Body of pancreas (tissue), 4 donors: ENCODE measurements around the gene EDIL3. TPM values are rescaled to one million over a fixed set of nuclear protein-coding genes. Genes with fewer than 3 reads are reported as not detected.

Source experiments
- ATAC-seq: fragments of 150-250 bp; one replicate; pipeline ENCODE4 v1.9.1; 2016
- DNase-seq, 4 donors: peaks; one replicate each; pipeline ENCODE4 v3.0.0-alpha.2; 2019
- H3K27ac ChIP-seq, 4 donors: fragments of 200-600 bp; sonication (generic); 1 replicate in 3 of 4; 2 replicates in 1 of 4; pipeline versions ENCODE4 v1.5.1 to v1.6.1; 2016 to 2019; ENCODE audit warnings: mild to moderate bottlenecking in 1 of 4, mixed read lengths in 1 of 4, moderate library complexity in 1 of 4
- H3K27me3 ChIP-seq, 2 donors: fragments of 200-600 bp; sonication (generic); one replicate each; pipeline ENCODE4 v1.6.0; 2016; ENCODE audit warnings: mild to moderate bottlenecking in 1 of 2
- H3K36me3 ChIP-seq, 2 donors: fragments of 200-600 bp; sonication (generic); replicated peaks in 1 of 2; 2 replicates each; pipeline ENCODE4 v1.5.1; 2016; ENCODE audit warnings: low read depth in 2 of 2; ENCODE audit not compliant: insufficient read depth in 1 of 2
- H3K4me1 ChIP-seq: fragments of 200-600 bp; sonication (generic); one replicate; pipeline ENCODE4 v1.6.0; 2016
- H3K4me3 ChIP-seq, 2 donors: fragments of 200-600 bp; sonication (generic); 1 replicate in 1 of 2; 2 replicates in 1 of 2; pipeline ENCODE4 v1.5.1; 2016 to 2019
- H3K9me3 ChIP-seq, 3 donors: fragments of 200-600 bp; sonication (generic); 1 replicate in 2 of 3; 2 replicates in 1 of 3; pipeline ENCODE4 v1.5.1; 2016
- CTCF ChIP-seq, 7 experiments: fragments of 450-650 bp in 4 of 7; fragments of 200-600 bp in 3 of 7; sonication (generic) in 3 of 7; IDR thresholded peaks; one replicate each; pipeline ENCODE4 v1.5.1; 2016 to 2019; ENCODE audit warnings: antibody characterized with exemption in 7 of 7
- POLR2A ChIP-seq, 3 donors: fragments of 450-650 bp; IDR thresholded peaks; one replicate each; pipeline ENCODE4 v1.6.1; 2016; ENCODE audit warnings: antibody characterized with exemption in 3 of 3, mild to moderate bottlenecking in 2 of 3
- WGBS, 2 donors: methylation state at CpG; one replicate each; pipeline ENCODE4 v1.1.5; 2017; 5-methylcytosine and 5-hydroxymethylcytosine counted together
- intact Hi-C: fragments of 100-400 bp; cut with DNase I; formaldehyde crosslinking; loops from one replicate; pipeline ENCODE4 v1.15.1; 2023
- total RNA-seq, 2 donors: library from RNA; depleted of rRNA; stranded (reverse); fragments of >200 nt; gene quantifications; one replicate each; pipeline ENCODE4 v1.1.0, GENCODE V29; 2016

EDIL3 gene
- total RNA-seq, 2 donors from 2014 or later = 2.3 to 4.7 TPM

GRCh38 chr5:84231433-84231832, 153.2 kb downstream of the EDIL3 start:
- WGBS, 2 donors = 44 to 46% methylated on average over 7 of the region's 7 CpGs
- no peaks in the 10 kb centered on the region for H3K4me1 ChIP-seq
- H3K36me3 ChIP-seq = no peaks in the 10 kb centered on the region
- H3K27ac ChIP-seq = no peak overlapping the region
- no peaks in the 10 kb centered on the region for H3K27me3 ChIP-seq
- no peaks in the 10 kb centered on the region for H3K9me3 ChIP-seq
- intact Hi-C loops = no loop called here
- no peak for ATAC-seq
- no peak for DNase-seq
- TF ChIP-seq POLR2A (IDR thresholded peaks at IDR 0.05) = no peak
- TF ChIP-seq CTCF (IDR thresholded peaks at IDR 0.05) = no peak
- no peak overlapping the region for H3K4me3 ChIP-seq

- ATAC-seq = no peak
- Histone ChIP-seq H3K9me3 (no peaks in the 10 kb centered on the region), H3K36me3 (no peaks in the 10 kb centered on the region), H3K4me3 (no peak overlapping the region), H3K27me3 (no peaks in the 10 kb centered on the region), H3K4me1 (no peaks in the 10 kb centered on the region), H3K27ac (no peak overlapping the region)
- no peak for DNase-seq
- TF ChIP-seq CTCF (IDR thresholded peaks at IDR 0.05) (no peak), POLR2A (IDR thresholded peaks at IDR 0.05) (no peak)
- intact Hi-C loops = no loop called here
Observed at GRCh38 chr5:84229045-84229444, 155.6 kb downstream of the EDIL3 start.

- DNase-seq = no peak
- ATAC-seq = no peak
- no peaks in the 10 kb centered on the region for H3K9me3 ChIP-seq
Observed at GRCh38 chr5:84228266-84228665, 156.4 kb downstream of the EDIL3 start.

GRCh38 chr5:84227236-84227635, 157.4 kb downstream of the EDIL3 start:
- Histone ChIP-seq H3K9me3 (no peaks in the 10 kb centered on the region), H3K36me3 (no peaks in the 10 kb centered on the region), H3K4me1 (no peaks in the 10 kb centered on the region), H3K4me3 (no peak overlapping the region), H3K27me3 (no peaks in the 10 kb centered on the region), H3K27ac (no peak overlapping the region)
- ATAC-seq (no peak), DNase-seq (no peak)
- intact Hi-C loops = no loop called here
- TF ChIP-seq CTCF (IDR thresholded peaks at IDR 0.05) (no peak), POLR2A (IDR thresholded peaks at IDR 0.05) (no peak)

More at GRCh38 chr5:84228266-84228665, 156.4 kb downstream of the EDIL3 start:
- Histone ChIP-seq H3K4me3 (no peak overlapping the region), H3K27me3 (no peaks in the 10 kb centered on the region), H3K4me1 (no peaks in the 10 kb centered on the region), H3K36me3 (no peaks in the 10 kb centered on the region), H3K27ac (no peak overlapping the region)
- TF ChIP-seq POLR2A (IDR thresholded peaks at IDR 0.05) (no peak), CTCF (IDR thresholded peaks at IDR 0.05) (no peak)
- intact Hi-C loops = no loop called here

- Histone ChIP-seq H3K4me1 (no peaks in the 10 kb centered on the region), H3K36me3 (no peaks in the 10 kb centered on the region), H3K9me3 (no peaks in the 10 kb centered on the region), H3K4me3 (no peak overlapping the region), H3K27ac (no peak overlapping the region), H3K27me3 (no peaks in the 10 kb centered on the region)
- intact Hi-C loops = no loop called here
- WGBS, 2 donors = 39 to 65% methylated on average over 4 to 5 of the region's 5 CpGs
- no peak for TF ChIP-seq CTCF (IDR thresholded peaks at IDR 0.05)
- no peak for TF ChIP-seq POLR2A (IDR thresholded peaks at IDR 0.05)
- ATAC-seq (no peak), DNase-seq (no peak)
Observed at GRCh38 chr5:84218546-84218945, 166.1 kb downstream of the EDIL3 start.
